GM13977 (cell line): Measurements from ENCODE around the gene FBLN2.

Source experiments
- DNase-seq: peaks from one replicate; pipeline ENCODE4 v3.0.0; 2012; ENCODE audit warnings: low spot score
- CTCF ChIP-seq: IDR thresholded peaks from 2 replicates; pipeline ENCODE4 v1.5.1; 2012; ENCODE audit warnings: mild to moderate bottlenecking, control low read depth; ENCODE audit not compliant: insufficient read depth; ENCODE audit errors: extremely low read depth, missing control alignments
- in situ Hi-C: fragments of 300-500 bp; cut with MboI; formaldehyde crosslinking; loops from one replicate; pipeline ENCODE4 v1.12.0; 2022; ENCODE audit warnings: low sequenced_read_pairs, low pct_unique_long_range_greater_than_20kb, mixed read lengths, inconsistent platforms; ENCODE audit not compliant: unreplicated experiment

Gene FBLN2

GRCh38 chr3:13580256-13581023 lies 31.5 kb downstream of the FBLN2 start:
- DNase-seq = no peak
- in situ Hi-C loops = no loop called here
- TF ChIP-seq CTCF = no peak

- in situ Hi-C loops = no loop called here
- no peak for TF ChIP-seq CTCF
- DNase-seq = no peak
Observed at GRCh38 chr3:13581485-13582365, 32.8 kb downstream of the FBLN2 start.

- DNase-seq = no peak
- no peak for TF ChIP-seq CTCF
- in situ Hi-C loops = no loop called here
Observed at GRCh38 chr3:13582366-13583250, 33.7 kb downstream of the FBLN2 start.

- no peak for DNase-seq
- TF ChIP-seq CTCF = no peak
- in situ Hi-C loops = no loop called here
Observed at GRCh38 chr3:13583251-13584180, 34.6 kb downstream of the FBLN2 start.

DNA sequence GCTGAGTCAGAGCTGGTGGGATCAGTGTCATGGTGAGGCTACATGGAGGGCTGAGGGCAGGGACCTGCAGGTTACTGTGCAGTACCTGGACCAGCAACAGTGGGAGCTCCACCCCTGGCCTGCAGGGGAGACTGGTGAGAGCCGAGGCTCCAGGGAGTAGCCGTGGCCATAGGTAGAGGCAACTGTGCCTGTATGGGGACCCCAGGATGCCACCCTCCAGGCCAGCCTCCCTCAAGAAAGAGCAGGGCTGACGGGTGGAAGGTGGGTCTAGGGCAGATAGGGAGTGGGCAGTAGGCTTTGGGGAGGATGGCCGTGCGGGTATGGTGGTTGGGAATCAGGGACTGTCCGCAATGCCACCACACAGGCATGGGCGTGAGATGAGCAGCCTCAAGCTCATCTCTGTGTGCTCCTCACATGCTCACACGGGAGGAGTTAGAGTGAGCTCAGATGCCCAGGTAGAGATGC lies 35.5 kb downstream of the FBLN2 start:
- DNase-seq = no peak
- no peak for TF ChIP-seq CTCF
- in situ Hi-C loops = no loop called here
